GM10847 (cell line): ENCODE measurements around the gene DDX25.

Source experiments
- POLR2A ChIP-seq: IDR thresholded peaks from 2 replicates; pipeline ENCODE4 v1.6.1; 2011; ENCODE audit not compliant: insufficient read length; ENCODE audit errors: extremely low read depth

The DDX25 gene

GRCh38 chr11:125903711-125904659 lies at the start of gene DDX25:
Gene DDX25 (plus strand): TSS chr11:125904508. CDS start chr11:125904518, 10 bp downstream.
- TF ChIP-seq POLR2A, result no peak

GRCh38 chr11:125869521-125869920 lies 34.8 kb upstream of the DDX25 start:
- no peak for TF ChIP-seq POLR2A

GRCh38 chr11:125871391-125872137 lies 32.7 kb upstream of the DDX25 start:
- TF ChIP-seq POLR2A, result no peak

- no peak for TF ChIP-seq POLR2A
These were observed 32.2 kb upstream of the DDX25 start for GRCh38 chr11:125872138-125872491.

GRCh38 chr11:125873881-125874555 lies 30.3 kb upstream of the DDX25 start:
- TF ChIP-seq POLR2A, result no peak

GRCh38 chr11:125874556-125875124 lies 29.7 kb upstream of the DDX25 start:
- no peak for TF ChIP-seq POLR2A

DNA sequence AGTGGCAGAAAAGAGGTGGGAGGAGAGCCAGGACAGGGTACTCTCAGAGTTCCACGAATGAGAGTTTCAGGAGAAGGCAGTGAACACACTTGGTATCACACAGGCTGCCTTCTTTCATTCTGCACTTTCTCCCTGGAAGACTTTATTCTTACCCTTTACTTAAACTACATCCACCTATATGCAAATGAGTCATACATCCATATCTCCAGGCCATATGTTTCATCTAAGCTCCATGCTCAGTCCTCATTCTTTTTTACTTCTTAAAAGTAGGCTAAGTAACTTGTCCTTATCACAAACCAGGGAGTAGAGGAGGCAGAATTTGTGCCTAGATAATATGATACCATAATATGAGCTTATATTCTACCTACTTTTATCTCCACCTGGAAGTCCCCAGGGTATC lies 23.0 kb upstream of the DDX25 start:
- no peak for TF ChIP-seq POLR2A

DNA sequence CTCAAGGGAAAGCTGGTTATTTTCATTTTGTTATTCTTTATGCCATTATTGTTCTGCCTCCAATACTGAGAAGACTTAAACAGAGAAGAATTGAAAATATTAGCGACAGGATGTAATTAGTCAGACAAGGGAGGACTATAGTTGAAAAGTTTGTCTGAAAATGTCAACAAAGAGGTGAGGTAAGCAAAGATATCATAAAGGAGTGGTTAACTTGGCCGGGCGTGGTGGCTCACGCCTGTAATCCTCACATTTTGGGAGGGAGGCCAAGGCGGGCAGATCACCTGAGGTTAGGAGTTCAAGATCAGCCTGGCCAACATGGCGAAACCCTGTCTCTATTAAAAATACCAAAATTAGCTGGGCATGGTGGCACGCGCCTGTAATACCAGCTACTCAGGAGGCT lies 20.9 kb upstream of the DDX25 start:
- TF ChIP-seq POLR2A, result no peak

DNA sequence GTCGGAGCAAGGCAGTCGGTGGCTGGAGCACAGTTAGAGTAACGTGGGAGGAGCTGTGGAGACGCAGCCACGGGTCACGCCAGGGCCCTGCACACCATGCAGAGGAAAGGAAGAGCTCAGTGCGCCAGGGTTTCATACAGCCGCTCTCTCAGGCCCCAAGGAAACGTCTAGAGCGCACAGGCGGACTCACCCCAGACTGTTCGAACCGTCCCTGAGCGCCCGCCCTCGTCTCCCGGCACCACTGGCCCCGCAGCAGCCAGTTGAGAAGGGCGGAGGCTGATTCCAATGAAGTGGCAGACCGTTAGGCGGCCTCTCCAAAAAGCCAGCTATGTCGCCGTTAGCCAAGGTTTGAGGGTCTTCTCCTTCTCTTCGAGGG lies 17.3 kb upstream of the DDX25 start:
- peak; percentile 36 for TF ChIP-seq POLR2A

- TF ChIP-seq POLR2A, result peak; percentile 55
These were observed 16.7 kb upstream of the DDX25 start, which contains the start of gene HYLS1 for GRCh38 chr11:125887373-125888324. Gene HYLS1 (plus strand): TSS chr11:125887668. CDS start chr11:125899369, 11,701 bp downstream.

DNA sequence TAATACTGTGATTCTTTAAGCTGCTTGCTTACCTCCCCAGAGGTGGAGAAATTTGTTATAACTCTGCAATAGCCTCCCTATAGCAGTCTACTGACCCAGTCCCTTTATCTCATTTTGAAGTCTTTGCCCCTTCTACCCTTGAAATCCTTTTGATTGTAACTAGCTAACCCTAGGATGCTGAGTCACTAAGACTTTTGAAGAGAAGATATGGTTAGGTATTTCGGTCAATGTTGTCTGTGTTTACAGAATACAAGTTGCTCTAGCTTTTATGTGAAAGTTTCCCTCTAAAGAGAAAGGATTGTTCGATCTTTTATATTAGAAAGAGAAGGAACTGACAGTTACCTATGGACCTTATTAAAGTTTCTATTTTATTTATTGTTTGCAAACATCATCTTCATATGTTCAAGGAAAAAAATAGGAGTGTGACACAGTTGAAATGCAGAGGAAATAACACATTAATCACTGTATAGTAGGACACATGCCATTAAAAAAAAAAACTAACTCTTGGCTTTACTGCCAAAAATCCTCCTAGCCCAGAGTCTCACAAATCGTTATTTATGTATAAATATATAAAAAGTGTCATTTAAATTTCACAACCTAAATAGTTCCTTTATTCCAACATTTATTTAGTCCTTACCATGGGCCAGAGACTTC lies 13.7 kb upstream of the DDX25 start:
- TF ChIP-seq POLR2A, result no peak

DNA sequence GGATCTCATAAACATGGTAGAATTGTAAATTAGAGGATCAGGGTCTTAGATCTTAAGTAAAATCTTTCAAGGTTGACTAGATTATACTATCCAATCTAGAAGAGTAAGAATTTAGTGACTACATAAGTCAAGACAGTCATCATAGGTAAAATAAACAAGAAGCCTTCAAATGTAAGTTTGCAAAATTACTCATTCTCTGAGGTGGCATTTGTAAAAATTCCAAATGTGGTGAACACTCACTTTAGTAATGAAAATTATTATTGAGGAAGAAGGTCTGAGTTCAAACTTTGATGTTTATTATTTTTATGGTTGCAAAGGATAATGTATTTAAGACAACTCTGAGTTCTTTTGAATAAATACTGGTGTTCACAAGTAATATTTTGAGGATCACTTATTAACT lies 12.2 kb upstream of the DDX25 start:
- TF ChIP-seq POLR2A, result no peak

GRCh38 chr11:125892994-125893393 lies 11.3 kb upstream of the DDX25 start:
- TF ChIP-seq POLR2A, result no peak

DNA sequence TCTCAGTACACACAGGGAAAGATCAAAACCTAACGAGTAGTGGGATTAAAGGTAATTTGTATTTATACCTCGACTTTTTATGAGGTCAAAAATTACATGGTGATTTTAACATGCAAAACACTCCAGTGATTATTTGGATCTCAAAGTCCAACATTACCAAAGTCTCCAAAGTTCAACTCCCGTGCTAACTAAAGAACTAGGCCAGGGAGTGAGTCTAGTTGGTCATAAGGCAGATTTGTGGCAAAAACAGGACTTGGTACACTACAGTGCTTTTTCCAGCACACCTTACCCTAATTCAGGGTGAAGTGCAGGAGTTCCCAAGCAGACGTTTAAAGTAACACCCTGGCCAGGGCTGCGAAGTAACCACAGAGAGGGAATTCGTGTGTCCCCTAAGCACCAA lies 2.4 kb upstream of the DDX25 start:
- no peak for TF ChIP-seq POLR2A
